H7 (cell line): ENCODE measurements around the gene IER5L. TPM values are rescaled to one million over a fixed set of nuclear protein-coding genes. Genes with fewer than 3 reads are reported as not detected.
"Not testable (repeated sequence)": the region's sequence is repeated elsewhere in the genome, so short reads cannot be mapped to it uniquely, and the experiment has no call there.

Experiments used
- DNase-seq: peaks from one replicate; pipeline ENCODE4 v3.0.0; 2012
- H3K27me3 ChIP-seq: 2 replicates; pipeline ENCODE4 v1.6.0; 2011; ENCODE audit warnings: mild to moderate bottlenecking, low read length; ENCODE audit not compliant: control insufficient read depth, insufficient read depth
- H3K36me3 ChIP-seq: replicated peaks from 2 replicates; pipeline ENCODE4 v1.5.1; 2011; ENCODE audit warnings: low read length; ENCODE audit not compliant: control insufficient read depth, insufficient read depth
- H3K4me3 ChIP-seq: 2 replicates; pipeline ENCODE4 v1.5.1; 2011; ENCODE audit warnings: low read depth, mild to moderate bottlenecking, control low read depth, low read length, moderate library complexity; ENCODE audit not compliant: insufficient read depth
- total RNA-seq: library from RNA; depleted of rRNA; stranded (reverse); fragments of >200 nt; shearing (Covaris generic); gene quantifications from 2 replicates; pipeline ENCODE4 v1.2.3, GENCODE V29; 2014

The IER5L gene
- total RNA-seq, 1 experiment from 2014 or later = 11.1 TPM

DNA sequence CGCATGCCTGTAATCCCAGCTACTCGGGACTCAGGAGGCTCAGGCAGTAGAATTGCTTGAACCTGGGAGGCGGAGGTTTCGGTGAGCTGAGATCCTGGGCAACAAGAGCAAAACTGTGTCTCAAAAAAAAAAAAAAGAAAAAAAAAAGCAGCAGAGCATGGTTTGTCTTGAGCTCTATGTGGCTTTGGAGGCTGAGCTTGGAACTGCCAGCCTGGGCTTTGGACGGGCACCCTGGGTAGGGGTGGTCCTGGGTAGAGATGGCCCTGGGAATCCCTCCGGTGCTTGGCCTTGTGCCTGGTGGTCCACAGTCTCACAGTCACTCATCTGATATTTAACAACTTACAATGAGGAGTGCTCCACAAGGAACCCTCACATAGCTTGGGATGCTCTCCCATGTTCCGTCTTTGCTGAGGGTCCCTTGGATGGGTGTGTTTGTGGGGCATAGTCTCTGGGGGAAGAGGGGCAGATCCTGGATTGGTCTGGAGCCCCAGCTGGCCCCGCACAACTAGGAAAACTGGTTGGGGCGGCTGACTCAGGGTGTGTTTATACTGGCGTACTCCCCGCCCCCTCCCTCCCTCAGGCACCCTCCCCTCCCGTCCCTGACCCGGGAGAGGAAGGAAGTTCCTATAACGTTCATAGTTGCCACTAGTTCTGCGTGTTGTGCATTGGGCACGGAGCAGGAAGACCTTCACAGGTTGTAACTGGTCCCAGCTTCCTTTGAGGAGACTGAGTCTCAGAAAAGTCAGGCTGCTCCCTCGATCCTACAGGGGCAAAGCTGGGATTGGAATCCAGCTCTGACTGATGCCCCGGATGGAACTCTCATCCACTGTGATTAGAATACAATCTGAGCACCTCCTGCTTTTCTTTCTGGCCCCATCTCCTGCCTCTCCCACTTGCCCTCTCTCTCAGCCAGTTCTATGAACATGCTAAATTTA lies 11.2 kb downstream of the IER5L start:
- Histone ChIP-seq H3K36me3 (no peaks in the 10 kb centered on the region), H3K4me3 (no peak overlapping the region), H3K27me3 (no peaks in the 10 kb centered on the region; the same call in 1 of the 2 replicates)
- DNase-seq = peak; percentile 93

DNA sequence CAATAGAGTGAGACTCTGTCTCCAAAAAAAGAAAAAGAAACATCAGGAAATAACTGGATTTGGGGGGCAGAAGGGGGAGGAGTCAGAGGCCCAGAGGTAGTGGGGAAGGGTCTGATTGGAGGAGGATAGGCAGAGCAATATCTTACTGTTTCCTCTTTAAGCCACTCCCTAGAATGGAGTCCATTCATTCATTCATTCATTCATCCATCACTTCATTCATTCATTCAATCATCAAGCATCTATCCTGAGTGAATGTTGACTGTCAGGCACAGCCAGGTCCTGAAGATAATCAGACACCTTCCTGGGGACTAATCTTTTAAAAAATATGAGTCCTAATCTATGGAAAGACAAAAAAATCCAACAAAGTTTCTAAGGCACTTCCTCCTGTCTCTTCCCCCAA lies 12.9 kb downstream of the IER5L start:
- Histone ChIP-seq H3K4me3 (no peak overlapping the region), H3K27me3 (no peaks in the 10 kb centered on the region)

DNA sequence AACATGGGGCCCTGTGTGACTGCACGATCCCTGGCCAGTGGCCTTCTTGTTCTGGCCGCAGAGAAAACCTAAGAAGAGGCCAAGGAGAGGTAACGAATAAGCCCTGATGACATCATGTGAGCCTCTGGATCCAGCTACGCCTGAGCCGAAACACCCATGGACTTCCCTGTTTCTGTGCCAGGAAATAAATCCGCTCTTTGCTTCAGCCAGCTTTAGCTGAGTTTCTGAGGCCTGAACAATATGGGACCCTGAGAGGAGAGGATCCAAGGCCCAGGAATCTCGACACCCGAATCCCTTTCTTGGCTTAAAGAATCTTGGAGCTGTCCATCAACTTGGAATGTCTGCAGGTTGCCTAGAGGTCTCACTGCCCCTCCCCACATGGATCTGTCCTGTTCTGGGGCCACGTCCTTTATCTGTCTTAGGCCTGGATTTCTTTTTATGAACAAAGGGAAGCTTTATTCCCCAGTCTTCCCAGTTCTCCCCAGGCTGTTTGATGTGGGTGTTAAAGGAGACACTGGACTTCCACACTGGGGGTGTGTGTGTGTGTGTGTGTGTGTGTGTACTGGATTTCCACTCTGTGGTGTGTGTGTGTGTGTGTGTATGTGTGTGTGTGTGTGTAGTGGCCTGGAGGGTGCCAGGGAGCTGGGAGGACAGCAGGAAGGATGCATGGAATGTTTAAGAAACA lies 13.7 kb downstream of the IER5L start:
- no peaks in the 10 kb centered on the region for H3K36me3 ChIP-seq
- peak; percentile 59 for DNase-seq
- no peaks in the 10 kb centered on the region for H3K27me3 ChIP-seq
- H3K4me3 ChIP-seq = no peak overlapping the region

More for the DNA sequence above, 12.9 kb downstream of the IER5L start:
- H3K36me3 ChIP-seq = no peaks in the 10 kb centered on the region
- DNase-seq = peak; percentile 19

DNA sequence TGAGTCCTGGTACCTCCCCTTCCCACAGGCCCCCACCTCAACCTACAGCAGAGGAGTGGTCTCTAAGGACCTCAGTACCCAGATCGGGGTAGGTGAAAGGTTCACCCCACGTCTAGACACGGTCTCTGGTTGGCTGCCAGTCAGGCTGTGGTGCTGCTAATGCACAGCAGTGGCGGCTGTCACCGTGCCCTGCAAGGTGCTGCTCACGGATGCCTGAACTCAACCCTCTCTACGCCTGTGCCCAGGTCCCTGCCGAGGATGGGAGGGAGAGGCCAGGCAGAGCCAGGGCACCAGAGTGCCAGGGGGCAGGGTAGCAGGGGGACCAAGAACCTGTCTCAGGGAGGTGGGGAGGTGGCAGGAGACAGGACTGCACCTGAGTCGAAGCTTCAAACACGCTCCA lies 14.3 kb downstream of the IER5L start:
- DNase-seq = peak; percentile 24
- H3K4me3 ChIP-seq = no peak overlapping the region
- H3K27me3 ChIP-seq = no peaks in the 10 kb centered on the region
- H3K36me3 ChIP-seq = no peaks in the 10 kb centered on the region

DNA sequence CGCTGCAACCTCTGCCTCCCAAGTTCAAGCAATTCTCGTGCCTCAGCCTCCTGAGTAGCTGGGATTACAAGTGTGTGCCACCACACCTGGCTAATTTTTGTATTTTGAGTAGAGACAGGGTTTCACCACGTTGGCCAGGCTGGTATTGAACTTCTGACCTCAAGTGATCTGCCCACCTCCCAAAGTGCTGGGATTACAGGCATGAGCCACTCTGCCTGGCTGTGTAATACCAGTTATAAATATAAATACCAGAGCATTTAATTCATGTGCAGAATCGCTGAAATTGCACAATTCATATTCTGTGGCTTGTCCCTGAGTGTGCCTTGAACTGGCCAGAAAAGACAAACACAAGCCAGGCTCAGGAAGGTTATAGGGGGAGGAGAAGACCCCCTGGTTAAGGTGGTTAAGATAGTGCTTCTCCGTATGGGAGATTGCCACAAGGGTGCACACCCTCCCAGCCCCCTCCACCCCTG lies 14.8 kb downstream of the IER5L start:
- H3K36me3 ChIP-seq, H3K4me3 ChIP-seq, DNase-seq, H3K27me3 ChIP-seq: not testable (repeated sequence)

DNA sequence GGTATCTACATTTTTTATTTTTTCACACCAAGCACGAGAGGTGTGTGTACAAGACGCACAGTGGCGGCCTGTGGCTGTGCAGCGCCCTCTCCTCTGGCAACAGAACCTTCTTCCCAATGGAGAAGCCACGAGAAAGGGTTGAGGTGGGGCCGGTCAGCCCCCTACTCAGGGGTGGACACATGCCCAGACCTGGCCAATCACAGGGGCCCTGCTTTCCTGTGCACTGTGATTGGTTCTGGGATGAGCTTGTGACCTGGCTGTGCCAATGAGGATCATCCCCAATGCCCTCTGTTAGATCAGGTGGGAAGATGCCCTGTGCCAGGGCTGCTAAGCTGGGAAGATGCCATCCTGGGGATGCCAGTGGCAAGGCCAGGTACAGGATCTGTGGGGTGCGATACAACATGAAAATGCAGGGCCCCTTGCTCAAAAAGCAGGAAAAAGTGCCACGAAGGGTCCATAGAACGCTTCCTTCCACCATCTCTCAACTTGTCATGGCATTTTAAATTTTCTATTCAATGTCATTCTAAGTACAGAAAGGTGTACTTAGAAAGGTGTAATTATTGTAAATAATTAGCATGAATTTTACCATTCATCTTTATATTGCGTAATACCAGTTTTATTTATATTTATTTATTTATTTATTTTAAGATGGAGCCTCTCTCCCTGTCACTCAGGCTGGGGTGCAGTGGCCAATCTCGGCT lies 15.4 kb downstream of the IER5L start:
- H3K4me3 ChIP-seq = no peak overlapping the region
- peak; percentile 75 for DNase-seq
- H3K27me3 ChIP-seq = no peaks in the 10 kb centered on the region
- H3K36me3 ChIP-seq = no peaks in the 10 kb centered on the region

DNA sequence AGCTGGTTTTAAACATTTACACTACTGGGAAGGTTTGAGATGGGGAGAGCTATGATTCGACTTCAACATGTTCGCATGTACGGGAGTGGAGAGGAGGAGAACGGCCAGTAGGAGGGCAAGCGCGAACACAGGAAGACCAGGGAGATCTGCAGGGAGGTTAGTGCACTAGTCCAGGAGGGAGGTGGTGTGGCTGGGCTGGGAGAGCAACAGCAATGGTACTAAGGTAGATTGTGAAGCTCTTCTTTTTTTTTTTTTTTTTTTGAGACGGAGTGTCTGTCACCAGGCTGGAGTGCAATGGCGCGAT lies 16.6 kb downstream of the IER5L start:
- no peaks in the 10 kb centered on the region for H3K36me3 ChIP-seq
- no peak overlapping the region for H3K4me3 ChIP-seq
- H3K27me3 ChIP-seq = no peaks in the 10 kb centered on the region
- DNase-seq = no peak

DNA sequence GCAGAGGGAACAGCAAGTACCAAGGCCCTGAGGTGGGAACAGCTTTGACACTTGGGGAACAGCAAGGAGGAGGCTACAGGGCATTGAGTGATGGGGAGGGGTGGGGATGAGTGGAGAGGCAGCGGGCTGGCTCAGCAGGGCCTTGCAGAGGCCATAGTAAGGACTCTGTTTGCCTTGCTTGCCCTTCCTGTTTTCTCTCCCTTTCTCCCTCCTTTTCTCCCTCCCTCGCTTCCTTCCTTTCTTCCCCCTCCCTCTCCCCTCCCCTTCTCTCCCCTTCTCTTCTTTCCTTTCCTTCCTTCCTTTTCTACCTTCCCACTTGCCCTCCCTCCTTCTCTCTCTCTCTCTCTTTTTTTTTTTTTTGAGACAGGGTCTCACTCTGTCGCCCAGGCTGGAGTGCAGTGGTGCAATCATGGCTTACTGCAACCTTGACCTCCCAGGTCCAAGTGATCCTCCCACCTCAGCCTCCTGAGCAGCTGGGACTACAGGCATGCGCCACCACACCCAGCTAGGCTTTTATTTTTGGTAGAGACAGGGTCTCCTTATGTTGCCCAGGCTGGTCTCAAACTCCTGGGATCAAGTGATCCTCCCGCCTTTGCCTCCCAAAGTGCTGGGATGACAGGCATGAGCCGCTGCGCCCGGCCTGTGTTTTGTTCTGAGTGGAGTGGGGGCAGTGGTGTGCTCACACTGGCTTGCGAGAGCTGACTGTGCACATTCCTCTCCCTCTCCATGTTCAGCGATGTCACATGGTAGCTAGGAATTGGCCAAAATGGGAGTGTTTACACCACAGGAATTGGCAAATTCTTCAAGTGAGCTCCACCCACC lies 17.1 kb downstream of the IER5L start:
- Histone ChIP-seq H3K4me3 (no peak overlapping the region), H3K36me3 (peaks cover 1% of the 10 kb centered on the region; the same call in 1 of the 2 replicates), H3K27me3 (no peaks in the 10 kb centered on the region)
- DNase-seq = no peak

DNA sequence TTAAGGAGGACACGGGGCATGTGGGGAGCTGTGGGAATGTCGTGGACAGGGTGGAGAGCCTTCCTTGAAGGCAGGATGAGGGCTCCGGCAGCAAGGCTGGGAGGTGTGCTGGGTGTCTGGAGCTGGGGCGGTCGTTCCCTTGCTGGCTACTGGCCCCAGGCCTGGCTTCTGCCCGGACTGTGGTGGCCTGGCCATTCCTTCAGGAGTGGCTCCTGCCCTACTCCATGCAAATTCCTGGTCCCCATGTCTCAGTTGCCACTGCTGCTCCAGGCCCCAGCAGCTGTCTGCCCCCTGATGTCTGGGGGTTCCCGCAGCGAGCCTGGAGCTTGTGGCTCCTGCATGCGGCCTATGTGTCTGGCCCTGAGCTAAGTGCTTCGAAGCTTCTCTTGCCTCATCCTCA lies 21.9 kb downstream of the IER5L start:
- H3K36me3 ChIP-seq = peaks cover 1% of the 10 kb centered on the region
- no peak overlapping the region for H3K4me3 ChIP-seq
- H3K27me3 ChIP-seq = no peaks in the 10 kb centered on the region
- no peak for DNase-seq

DNA sequence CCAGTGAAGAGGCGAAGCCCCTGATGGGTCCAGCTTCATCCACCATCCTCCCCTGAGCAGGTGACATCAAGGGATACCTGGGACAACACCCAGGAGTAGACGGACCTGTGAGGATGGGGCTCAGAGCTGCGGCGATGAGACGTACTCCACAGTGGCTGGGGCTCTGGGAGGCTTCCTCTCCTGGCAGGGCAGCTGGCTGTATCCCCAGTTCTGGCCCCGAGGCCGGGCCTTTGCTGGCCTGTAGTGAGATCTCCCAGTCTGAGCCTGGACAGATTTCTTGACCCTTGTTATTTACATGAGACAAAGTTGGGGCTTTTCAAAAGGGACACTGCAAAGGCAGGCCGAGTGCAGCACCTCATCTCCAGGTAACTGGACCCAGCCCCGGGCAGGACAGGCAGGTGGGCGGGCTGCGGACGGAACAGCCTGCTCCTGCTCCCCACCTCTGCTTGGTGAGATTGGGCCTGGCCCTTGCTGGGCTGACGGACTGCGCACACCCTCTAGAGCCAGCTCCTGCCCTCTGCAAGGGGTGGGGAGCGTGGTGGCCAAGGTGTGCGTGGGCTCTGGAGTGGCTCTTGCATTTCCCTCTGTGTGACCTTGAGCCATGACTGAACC lies 23.1 kb downstream of the IER5L start:
- Histone ChIP-seq H3K27me3 (no peaks in the 10 kb centered on the region), H3K36me3 (peaks cover 1% of the 10 kb centered on the region)
- no peak for DNase-seq

DNA sequence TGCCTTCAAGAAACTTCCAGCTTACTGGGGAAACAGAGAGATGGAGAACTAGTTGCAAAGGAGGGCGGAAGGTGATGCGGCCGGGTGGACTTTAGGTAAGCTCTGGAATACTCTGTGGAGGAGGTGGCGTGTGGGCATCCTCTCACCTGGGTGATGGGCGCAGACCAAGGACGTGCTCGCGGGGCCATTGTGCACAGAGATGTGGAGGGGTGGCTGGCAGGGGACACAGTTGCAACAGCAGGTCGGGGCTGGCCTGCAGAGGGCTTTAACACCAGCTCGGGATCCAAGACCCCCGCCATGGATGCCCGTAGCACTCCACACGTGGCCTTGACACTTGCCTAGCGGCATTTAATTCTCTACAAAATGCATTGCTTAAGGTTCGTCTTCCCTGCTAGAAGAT lies 26.6 kb downstream of the IER5L start:
- peaks cover 7% of the 10 kb centered on the region for H3K36me3 ChIP-seq
- DNase-seq = no peak
- H3K27me3 ChIP-seq = no peaks in the 10 kb centered on the region
- H3K4me3 ChIP-seq = no peak overlapping the region

More for the DNA sequence above, 23.1 kb downstream of the IER5L start:
- no peak overlapping the region for H3K4me3 ChIP-seq

DNA sequence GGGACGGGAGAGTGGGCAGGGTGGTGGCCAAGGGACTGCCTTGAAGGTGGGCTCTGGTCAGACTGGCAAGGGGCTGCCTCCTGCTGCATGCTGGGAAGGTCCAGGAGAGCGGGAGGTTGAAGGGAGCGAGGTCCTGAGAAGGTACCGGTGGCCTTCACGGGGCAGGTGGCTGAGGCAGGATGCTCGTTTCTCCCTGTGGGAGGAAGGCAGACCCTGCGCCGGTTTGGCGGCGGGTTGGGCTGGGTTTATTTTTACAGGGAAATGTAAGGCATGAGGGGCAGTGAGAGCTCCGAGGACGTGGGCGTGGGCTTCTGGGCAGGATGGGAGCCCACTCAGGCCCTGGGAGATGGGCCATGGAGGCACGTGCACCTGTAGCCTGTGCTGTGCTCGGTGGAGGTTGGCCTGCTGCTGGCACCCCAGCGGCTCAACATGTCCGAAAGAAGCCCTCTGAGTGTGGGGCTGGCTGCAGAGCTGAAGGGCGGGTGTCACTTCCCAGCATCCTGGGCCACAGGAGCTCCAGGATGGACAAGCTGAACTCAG lies 27.3 kb downstream of the IER5L start:
- H3K27me3 ChIP-seq = no peaks in the 10 kb centered on the region
- no peak overlapping the region for H3K4me3 ChIP-seq
- peaks cover 5% of the 10 kb centered on the region for H3K36me3 ChIP-seq
- DNase-seq = no peak

DNA sequence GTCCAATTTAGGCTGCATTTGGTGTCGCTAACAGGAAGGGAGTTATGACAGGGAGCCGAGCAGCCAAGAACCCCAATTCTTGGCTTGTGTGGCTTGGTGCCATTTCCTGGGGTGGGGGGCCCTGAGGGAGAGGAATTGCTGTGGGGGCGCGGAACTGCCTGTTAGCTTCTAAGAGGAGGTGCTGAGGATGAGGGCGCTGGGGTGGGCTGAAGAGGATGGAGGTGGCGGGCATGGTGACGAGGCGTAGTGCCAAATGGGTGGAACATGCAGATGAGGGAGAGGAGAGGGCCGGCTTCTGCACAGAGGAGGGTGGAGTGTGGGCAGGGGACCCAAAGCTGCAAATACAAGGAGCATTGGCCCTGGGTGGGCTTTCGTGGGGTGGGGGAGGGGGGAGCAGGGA lies 27.9 kb downstream of the IER5L start:
- Histone ChIP-seq H3K27me3 (no peaks in the 10 kb centered on the region), H3K4me3 (no peak overlapping the region), H3K36me3 (peaks cover 5% of the 10 kb centered on the region)
- no peak for DNase-seq
